GM15510 (cell line): ENCODE data around the gene GBX1.

Source experiments
- POLR2A ChIP-seq: IDR thresholded peaks from 3 replicates; pipeline ENCODE4 v1.6.1; 2011; ENCODE audit warnings: borderline replicate concordance; ENCODE audit not compliant: insufficient read length; ENCODE audit errors: extremely low read depth

GBX1 gene

DNA sequence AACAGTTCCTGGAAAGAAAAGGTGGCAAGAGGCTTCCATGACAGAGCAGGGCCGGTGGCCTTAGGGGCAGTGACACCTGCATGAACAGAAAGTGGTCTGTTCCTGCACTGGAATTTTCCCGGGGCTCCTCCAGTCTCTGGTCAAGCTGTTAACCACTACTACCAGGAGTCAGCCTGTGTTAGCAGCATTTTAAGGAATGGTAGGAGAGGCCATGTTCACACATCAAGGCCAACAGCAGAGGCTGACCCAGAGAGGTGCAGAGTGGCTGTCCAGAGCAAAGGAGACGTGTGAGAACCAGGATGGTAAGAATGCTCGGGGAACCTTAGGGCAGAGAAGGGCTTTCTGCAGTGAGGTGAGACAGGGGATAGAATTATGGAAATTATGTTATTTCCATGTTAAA lies 34.3 kb upstream of the GBX1 start:
- TF ChIP-seq POLR2A: no peak

DNA sequence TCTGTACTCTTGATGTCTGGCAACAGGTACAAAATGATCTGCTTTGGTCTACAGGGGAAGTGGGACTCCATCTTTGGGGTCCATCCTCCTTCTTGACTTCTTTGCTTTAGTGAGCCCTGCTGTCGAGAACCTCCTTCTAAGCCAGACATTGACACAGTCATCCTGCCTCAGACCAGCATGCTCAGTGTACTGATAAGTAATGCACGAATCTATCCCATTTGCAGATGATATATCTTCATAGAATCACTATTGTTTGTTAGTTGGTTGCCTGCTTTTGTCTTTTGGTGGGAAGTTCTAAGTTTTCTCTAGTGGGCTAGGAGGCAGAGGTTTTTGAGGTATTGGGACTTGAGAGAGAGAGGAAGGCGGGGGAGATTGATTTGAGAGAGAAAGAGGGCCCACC lies 33.9 kb upstream of the GBX1 start:
- TF ChIP-seq POLR2A: no peak

DNA sequence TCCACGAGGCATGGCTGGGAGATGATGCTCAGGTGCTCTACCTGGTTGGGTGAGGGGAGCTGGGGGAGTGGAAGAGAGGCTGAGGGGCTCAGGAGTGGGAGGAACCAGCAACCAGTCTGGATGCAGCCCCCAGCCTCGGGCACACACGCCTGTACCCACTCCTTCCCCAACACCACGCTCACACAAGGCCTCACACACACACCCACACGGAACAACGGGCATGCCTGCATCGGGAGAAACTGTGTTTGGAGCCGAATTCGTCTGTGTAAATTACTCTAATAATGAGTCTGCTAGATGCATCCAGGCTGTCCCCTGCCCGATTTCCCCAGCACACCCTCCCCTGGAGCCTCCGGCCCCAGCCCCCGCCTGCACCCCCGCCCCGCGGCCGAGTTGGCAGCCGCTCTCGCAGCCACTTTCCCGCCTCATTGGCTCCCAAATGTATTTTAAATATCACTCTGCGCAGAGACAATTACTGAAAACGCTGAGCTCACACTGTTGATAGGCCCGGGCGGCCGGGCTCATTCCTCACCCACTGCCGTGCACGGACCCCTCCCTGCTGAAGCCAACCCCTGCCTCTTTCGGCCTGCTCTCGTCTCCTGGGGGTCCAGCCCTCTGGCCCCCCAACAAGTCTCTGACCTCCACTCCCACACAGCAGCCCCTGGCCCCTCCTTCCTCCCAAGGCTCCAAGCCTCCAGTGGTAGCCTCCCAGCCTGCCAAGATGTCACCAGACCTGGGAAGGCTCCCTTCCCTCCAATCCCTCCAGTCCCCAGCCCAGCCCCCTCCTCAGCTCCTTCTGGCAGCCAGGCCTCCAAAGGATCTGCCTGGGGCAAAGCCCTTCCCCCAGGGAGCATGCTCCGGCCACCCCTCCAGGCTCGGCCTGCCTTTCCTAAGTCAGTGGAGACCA lies 31.7 kb upstream of the GBX1 start:
- TF ChIP-seq POLR2A: no peak

DNA sequence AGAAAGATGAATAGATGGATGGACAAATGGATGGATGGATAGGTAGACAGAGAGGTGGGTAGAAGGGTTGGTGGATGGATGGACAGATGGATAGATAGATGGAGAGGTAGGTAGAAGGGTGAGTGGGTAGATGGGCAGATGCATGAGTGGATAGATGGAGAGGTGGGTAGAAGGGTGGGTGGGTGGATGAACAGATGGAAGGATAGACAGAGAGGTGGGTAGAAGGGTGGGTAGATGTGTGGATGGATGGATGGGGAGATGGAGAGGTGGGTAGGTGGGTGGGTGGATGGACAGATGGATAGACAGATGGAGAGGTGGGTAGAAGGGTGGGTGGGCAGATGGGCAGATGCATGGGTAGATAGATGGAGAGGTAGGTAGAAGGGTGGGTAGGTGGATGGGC lies 30.4 kb upstream of the GBX1 start:
- no peak for TF ChIP-seq POLR2A

DNA sequence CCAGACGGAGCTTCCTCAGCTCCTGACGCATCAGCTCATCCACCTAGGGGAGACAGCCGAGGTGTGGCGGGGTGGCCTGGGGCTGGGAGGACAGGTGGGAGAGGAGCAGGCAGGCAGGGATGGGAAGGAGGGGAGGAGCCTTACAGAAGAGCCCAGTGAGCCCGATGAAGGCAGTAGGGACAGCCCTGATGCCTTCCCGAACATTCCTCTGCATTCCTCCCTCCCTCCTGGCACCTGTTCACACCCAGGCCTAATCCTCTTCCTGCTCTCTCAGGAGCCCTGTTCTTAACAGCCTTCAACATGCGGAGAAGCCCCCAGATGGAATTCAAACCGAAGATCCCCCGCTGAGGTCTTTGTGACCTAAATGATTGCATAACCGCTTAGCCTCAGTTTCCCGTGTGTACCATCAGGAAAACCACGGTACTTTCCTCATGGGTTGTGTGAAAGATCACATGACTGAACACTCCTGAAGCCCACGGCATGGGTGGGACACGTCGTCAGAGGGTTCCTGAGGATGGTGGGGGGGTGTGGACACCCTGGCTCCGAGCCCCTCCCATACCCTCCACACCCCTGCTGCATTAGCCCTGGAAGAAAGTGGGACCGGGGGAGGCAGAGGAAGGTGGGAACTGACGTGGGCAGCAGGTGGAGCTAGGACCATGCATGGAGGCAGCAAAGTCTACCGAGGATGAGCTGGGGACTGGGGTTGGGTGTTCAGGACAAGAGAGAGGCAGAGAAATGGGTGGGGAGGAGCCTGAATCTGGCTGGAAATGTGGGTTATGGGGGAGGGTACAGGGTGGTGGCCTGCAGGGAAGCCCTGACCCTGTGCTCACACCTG lies 28.3 kb upstream of the GBX1 start:
- TF ChIP-seq POLR2A: no peak

DNA sequence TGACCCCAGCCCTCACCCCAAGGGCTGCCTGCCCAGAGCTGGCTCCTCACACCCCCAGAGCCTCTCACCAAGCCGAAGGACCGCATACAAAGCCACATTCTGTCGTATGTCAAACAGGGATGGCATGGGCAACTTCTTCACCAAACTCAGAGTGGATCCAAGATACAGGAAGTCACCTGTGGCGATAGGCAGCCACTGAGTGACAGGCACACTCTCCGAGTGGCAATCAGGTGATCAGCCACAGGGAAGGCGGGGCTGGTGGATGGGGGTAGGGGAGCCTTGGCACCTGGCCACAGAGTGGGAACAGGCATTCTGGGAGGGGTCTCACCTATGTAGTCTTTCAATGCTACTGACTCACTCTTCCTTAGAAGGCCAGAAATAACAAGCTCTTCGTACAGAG lies 26.7 kb upstream of the GBX1 start:
- no peak for TF ChIP-seq POLR2A

DNA sequence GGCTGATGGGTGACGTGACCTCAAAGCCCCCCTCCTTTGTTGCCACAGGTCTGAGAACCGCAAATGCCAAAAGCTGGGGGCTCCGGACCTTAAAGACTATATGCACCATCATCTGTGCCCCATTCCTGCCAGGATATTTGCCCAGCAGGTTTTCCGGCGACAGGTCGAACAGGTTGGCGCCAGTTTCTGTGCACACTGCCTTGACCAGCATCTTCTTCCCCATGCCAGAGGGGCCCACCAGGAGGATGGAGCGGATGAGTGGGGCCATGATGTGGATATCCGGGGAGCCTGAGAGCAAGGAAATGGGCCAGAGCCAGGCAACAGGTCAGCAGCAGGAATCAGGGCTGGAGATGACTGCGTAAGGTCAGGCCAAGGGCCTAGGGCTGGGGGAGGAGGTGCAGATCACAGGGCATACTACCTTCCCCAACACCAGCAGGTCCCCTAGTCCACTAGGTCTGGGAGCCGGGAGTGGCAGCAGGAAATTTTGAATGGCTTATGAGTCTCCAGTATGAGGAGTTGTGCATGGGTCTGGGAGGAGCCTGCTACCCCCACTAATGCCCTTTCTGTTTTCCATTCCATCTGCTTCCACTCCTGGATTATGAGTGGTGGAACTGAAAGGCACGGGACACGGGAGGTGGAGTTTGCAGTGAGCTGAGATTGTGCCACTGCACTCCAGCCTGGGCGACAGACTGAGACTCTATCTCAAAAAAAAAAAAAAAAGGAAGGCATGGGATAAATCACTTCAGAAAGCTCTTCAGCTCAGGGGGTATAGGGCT lies 25.9 kb upstream of the GBX1 start:
- no peak for TF ChIP-seq POLR2A

DNA sequence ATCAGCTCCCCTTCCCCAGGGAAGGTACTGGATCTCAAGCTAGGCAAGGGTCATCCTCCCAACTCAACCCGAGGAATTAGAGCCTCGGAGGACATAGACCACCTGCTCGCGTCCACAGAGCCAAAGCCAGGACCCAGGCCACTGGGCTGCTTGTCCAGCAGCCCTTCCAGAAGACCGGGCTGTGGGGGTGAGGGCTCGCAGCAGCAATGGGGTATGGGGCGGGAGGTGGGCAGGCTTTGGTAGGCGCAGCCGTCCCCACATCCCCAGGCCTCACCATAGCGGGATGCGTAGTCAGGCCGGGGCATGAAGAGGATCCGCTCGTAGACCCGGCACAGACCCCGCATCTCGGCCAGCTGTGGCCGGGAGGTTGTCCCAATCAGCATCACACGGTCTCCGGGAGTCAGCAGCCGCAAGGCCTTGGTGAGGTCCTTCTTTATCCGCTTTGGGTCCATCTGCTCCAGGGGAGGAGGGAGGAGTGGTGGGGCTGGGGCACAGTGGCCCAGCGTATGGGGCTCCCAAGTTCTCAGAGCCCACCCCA lies 24.6 kb upstream of the GBX1 start:
- TF ChIP-seq POLR2A: no peak

DNA sequence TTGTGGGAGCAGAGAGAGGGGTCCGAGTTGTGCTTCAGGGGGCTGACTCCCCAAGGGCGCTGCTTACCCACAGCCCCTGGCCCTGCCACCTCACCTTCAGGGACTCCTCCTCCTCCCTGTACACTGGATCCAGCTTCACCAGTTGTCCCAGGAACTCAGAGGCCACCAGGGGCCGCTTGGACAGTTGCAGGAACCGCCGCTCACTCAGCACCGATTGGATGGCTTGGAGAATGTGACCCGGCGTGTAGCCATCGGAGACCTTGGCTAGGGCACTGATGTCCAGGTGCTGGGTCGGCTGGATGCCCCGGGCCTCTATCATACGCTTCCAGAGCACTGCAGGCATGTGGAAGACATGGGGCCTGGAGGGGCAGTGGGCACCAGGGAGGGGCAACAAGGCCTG lies 24.1 kb upstream of the GBX1 start:
- TF ChIP-seq POLR2A: no peak

DNA sequence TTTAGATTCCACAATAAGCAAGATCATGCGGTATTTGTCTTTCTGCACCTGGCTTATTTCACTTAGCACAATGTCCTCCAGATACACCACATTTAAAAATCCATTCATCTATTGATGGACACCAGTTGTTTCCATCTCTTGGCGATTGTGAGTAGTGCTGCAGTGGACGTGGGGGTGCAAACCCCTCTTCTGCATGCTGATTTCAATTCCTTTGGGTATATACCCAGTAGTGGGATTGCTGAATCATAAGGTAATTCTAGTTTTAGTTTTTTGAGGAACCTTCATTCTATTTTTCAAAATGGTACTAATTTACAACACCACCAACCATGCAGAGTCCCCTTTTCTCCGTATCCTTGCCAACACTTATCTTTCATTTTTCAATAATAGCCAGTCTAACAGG lies 21.5 kb upstream of the GBX1 start:
- TF ChIP-seq POLR2A: no peak

DNA sequence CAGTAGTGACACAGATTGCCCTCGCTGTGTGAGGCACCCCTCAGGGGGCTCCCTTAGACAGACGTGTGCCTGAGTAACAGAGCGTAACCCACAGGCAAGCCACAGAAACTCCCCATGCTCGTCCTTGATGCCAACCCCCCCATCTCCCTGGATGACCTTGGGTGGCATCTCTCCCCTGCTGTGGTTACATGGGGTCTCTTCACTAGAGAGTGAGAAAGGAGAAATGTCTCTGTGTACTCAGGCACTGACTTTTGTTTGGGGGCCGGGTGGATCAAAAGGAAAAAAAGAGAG lies 20.7 kb upstream of the GBX1 start:
- no peak for TF ChIP-seq POLR2A

DNA sequence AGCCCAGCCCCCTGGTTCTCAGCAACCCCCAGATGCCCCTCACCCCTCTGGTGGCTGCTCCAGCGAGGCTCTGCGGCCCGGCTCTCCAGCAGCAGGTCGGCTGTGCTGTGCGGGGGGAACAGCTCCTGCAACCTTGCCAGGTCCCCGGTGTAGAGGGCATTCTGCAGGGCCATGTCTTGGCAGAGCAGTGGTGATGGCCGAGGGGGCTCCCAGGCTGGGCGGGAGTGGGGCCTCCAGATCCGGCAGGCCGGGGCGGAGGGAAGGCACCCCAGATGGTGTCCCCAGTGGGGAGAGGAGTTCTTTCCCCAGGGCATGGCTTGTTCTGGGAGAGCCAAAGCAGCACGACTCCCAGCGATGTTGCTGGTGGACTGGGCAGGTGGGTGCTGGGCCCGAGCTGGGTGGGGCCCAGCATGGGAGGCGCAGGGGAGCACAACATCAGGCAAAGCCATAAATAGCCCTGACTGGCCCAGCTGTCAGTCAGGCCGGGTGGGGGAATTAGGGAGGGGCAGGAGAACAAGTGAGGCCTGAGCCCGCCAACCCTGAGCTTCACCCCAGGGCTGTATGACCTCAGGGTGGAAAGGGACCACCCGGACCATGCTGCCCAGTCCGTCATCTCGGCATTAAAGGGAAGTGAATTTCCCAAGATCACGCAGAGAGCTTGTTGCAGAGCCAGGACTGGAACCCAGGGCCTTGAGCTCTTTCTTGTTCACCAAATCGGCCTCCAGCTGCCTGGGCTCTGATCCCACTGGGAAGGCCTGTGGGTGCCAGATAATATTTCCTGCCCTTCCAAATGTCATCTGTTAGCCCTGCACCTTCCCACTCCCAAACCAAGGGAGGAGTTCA lies 20.1 kb upstream of the GBX1 start:
- no peak for TF ChIP-seq POLR2A

DNA sequence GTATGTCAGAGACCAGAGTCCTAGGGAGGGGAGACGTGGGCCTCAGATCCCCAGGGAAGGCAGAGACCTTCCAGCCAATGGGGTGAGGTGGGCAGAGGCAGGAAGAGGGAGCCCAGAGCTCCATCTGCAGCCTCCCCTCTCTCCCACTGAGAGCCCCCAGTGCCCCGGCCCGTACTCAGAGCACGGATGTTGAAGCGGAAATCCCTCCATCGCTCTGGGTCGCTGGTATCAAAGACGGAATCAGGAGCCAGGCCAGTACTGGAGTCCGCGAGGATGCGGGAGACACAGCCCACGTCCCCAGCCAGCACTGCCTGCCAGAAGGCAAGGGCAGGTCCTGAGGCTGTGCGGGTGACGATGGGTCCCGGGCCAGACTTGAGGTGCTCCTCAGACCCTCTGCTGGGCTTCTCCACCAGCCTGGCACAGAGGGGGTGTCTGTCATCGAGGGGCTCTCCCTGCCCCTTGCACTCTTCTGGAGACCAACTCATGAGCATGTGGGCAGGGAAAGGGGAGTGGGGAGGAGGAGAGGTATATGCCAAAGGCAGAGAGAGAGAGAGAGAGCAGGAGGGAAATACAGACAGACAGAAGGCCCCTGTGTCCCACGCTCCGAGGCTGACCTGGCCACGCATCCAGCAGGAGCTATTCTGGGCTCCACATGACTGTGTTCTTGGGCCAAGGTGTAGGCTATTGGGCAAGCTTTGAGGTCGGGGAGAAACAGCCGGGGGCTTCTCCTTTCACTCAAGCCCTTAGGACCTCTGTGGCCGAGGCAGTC lies 19.3 kb upstream of the GBX1 start, which contains the start of gene ASB10:
Gene ASB10, minus strand, starts transcription at position 611 of the 769 bp plus-strand sequence. Its CDS starts 120 bp downstream, at position 491.
- no peak for TF ChIP-seq POLR2A
